MM.1S (cell line): ENCODE results near the gene TOE1.

Source experiments
- CTCF ChIP-seq: fragments of 300-600 bp; sonication (generic); IDR thresholded peaks from 2 replicates; pipeline ENCODE4 v1.5.1; 2016; ENCODE audit warnings: antibody characterized with exemption, low read length, mixed read lengths
- EZH2 ChIP-seq: fragments of 300-600 bp; sonication (generic); optimal IDR thresholded peaks from 2 replicates; pipeline ENCODE3; 2017; ENCODE audit warnings: low read depth, mild to moderate bottlenecking, antibody characterized with exemption, low read length, mixed read lengths
- EZH2phosphoT487 ChIP-seq: fragments of 300-600 bp; sonication (generic); IDR thresholded peaks from 2 replicates; pipeline ENCODE4 v1.6.1; 2018; ENCODE audit warnings: antibody characterized with exemption, low read length

- no peak for TF ChIP-seq EZH2
- TF ChIP-seq CTCF, result no peak
- TF ChIP-seq EZH2phosphoT487, result no peak
Measured at GRCh38 chr1:45370575-45370974, 30.6 kb downstream of the TOE1 start.
